ENCODE data around the gene HS3ST3A1.
"Not testable (repeated sequence)": the region's sequence is repeated elsewhere in the genome, so short reads cannot be mapped to it uniquely, and the experiment has no call there.

Gene HS3ST3A1

DNA sequence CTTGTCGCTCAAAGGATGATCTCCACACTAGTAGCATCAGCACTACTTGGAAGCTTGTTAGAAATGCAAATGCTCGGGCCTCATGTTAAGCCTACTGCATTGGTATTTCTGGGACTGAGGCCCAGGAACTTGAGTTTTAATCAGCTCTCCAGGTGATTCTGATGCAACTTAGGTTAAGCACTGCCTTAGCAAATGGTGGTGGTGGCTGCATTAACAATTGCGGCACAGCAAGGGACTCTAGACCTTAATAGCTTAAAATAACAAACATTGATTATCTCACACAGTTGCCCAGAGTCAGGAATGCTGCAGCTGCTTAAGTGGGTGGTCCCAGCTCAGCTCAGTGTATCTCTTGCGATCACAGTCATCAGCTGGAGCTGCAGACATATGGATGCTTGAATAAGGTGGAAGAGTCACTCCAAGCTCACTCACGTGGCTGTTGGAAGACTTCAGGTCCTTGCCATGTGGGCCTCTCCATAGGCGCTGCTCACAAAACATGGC lies 25.8 kb downstream of the HS3ST3A1 start:
- DNase-seq (ENCODE audit: low spot score) = no peak

DNA sequence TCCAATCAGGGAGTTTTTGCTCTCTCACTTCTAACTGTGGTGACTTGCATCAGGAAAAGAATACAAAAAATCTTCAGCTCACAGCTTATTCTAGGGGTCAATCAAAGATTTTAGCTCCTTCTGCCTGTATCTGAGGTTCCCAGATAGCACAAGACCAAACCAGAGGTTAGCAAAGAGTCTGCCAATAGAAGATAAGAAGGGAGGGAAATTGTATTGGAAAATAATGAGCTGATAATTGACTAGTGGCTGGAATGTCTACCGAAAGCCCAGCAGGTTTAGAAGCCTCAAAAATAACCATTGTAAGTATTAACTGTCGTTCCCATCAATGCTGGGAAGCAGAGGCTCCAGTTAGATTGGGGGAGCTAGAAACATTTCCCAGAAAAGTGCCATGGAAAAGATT lies 26.3 kb downstream of the HS3ST3A1 start:
- no peak for DNase-seq (ENCODE audit: low spot score)

DNA sequence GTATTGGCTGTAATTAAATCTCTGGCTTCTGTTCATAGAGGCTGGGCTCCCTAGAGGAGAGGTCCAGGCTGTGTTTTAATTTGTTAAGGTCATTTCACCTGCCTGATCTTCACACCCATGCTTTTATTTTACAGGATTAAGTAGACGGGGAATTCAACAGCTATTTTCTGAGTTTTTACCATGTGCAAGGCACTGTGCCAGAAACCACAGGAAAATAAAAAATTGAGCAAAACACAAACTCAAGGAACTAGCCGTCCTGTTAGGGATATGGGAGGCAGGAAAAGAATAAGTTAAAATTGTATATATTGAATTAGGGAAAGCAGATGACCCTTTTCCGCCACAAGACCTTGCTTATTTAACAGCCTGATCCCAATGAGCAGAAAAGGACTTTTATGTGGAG lies 29.1 kb downstream of the HS3ST3A1 start:
- no peak for DNase-seq (ENCODE audit: low spot score)

DNA sequence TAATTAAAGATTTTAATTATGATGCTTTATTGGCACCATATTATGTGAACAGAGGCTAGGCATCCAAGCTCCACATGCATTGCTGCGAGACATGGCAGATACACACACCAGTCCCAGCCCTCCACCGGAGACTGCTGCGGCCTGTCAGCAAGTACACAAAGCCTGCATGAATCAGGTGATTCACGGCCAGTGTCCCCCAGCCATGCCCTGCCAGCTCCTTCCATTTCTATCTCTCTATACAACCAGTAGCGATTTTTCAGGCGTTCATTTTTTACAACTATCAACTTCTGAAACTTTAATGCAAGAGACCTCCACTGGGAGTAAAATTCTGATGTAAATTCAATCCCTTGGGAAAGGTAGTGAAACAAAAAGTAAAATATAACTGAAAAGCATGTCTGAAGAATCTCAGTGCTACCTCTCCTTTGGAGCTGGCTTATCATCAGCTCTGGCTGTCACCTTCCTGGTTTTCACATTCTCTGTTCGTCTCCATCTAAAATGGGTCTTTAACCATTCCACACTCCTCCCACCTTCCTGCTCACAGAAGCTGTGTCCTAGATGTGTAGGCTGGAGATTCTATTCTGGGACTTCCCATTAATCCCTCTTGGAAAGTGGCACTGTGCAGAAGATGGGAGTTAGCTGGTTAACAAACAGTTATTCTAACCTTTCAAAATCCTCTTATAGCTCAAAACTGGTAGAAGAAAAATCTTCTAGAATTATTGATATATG lies 32.2 kb downstream of the HS3ST3A1 start:
- DNase-seq (ENCODE audit: low spot score) = no peak

DNA sequence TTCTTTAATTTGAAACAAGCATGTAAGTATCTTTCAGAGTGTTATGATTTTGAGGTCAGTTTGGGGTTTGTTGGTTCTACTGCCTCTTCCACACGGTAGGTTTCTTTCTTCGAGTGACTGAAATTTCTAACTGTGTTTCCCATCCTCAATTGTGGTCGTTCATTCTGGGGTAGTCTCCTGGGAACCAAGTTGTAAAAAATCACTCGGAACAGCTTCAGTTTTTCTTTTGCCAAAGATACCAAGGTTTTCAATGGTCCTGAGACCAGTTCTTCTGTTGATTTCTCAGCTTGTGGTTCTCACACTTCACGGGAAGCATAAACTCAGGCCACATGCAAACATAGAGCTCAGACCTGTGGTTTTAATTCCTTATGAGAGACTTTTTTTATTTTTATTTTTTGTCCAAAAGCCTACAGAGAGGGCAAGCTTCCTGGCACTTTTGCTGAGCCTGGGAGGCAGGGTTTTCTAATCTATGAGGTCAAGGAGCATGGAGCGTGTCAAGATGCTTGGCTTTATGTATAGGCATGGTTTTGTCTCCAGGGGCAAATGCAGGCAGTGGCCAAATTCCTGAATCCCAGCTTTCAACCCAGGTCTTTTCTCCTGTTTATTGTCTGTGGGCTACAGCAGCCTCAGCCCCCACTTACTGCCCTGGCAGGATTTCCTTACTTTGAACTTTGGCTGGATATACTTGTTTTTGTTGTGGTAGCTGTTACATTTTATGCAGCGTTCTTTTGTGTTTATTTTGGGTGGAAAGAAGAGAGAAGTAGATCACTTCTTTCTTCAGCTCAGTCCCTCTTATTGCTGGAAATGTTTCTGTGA lies 32.9 kb downstream of the HS3ST3A1 start:
- DNase-seq (ENCODE audit: low spot score) = no peak

DNA sequence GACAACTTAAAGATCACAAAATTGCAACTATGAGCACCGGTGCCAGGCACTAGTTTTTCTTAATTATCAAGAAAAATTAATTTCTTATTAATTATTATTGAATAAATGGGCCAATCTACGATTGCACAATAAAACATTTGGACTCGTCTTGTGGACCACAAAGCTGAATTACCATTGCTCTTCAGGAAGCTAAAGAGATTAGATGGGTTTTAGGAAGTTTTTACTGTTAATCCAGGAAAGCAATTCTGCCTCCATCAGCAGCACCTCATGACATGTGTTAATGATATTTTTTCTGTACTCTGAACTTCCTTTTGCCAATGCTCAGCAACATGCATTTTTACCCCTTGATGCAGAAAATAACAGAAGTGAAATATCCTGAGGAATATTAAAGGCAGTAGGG lies 37.9 kb downstream of the HS3ST3A1 start:
- DNase-seq (ENCODE audit: low spot score) = no peak

DNA sequence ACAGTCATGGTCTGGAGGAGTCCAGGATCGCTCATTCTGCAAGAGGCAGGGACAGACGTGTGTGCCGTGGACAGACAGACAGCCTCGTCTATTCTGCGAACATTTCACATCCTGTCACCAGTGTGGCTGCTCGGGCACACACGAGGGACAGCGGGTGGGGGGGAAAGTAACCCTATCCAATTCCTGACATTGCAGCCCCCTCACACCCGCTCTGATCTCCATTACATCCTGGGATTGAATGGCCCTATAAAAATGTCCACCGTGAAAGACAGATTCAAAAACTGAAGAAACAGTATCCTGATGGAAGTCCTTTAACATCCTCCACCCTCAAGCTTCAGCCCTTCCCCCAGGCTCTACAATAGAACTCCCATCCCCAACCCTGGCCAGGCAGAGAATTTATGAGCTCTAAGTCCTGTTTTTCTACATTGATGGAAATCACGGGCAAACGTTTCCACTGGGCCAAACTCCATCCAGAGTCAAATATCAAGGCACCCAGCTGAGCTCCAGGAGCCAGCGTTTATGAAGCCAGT lies 39.4 kb downstream of the HS3ST3A1 start:
- DNase-seq (ENCODE audit: low spot score) = peak; percentile 17

DNA sequence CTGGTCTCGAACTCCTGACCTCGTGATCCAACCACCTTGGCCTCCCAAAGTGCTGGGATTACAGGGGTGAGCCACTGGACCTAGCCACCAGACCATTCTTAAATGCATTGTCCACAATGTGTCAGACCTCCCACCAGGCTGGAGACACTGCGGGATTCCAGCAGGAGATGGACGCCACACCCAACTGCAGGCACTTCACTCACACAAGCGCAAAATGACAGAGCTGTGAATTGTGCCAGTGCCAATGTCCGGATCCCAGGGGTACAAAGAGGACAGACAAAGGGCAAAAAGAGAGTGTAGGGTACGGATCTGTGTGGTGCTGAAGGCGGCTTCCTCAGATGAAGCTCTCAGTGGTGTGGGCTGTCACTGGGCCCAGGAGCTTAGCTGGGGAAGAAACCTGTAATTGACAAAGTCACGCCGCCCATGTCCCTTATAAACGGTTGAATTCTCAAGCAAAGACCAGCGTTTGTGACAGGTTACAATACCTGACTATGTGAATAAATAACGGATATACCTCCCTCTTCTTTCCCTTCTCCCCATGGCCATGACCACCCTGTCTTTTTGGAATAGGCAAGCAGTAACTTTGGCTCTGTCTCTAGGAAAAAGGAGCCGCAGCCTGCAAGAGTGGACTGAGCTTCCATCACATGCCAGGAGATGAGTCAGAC lies 40.0 kb downstream of the HS3ST3A1 start:
- DNase-seq (ENCODE audit: low spot score) = no peak

DNA sequence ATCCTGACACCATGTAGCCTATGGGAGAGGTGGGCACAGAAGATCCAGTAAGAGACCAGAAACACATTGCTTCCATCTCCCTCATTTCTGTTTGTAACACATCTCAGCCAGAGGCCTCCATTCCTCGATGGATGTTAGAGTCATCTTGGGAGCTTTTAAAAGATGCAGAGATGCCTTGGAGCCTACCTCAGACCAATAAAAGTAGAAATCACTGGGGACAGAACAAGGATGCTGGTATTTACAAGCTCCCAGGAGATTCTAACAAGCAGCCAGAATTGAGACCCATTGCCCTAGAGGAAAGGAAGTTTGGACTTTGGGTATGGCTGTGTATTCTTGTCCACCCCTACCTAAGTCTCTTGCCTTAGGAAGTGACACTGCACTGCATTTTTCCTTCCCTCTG lies 40.8 kb downstream of the HS3ST3A1 start:
- DNase-seq (ENCODE audit: low spot score) = no peak

DNA sequence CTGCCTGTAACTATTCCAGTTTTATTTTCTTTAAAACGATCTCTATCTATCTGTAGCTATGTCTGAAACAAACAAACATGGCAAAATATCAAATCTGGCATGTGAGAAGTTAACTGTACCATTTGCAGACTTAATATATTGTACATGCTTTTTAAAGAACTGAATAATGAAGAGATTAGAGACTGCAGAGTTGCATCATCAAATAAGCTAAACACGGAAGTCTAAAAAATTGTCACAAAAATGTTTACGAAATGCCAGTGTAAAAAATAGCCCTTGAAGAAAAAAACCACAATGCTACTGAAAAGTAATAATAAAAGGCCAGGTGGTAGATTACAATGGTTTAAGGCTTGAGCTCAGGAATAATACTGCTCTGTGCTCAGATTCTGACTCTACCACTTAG lies 43.1 kb downstream of the HS3ST3A1 start:
- no peak for DNase-seq (ENCODE audit: low spot score)

DNA sequence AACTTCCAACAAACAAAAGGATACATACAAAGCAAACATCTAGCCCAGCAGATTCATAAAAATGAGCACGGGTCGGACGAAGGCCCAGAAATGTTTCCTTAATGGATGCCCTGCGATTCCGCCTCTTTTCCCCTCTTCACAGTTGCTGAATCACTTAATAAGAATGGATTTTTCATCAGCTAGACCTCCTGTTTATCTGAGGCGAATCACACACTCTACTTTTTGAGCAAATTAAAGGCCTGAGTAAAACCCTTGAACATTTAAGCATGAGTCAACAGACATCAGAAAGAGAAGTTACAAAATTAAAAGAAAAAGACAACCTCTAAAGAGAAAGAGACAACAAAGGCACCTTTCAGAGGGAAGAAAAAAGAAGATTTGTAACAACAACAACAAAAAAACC lies 44.7 kb downstream of the HS3ST3A1 start:
- no peak for DNase-seq (ENCODE audit: low spot score)

DNA sequence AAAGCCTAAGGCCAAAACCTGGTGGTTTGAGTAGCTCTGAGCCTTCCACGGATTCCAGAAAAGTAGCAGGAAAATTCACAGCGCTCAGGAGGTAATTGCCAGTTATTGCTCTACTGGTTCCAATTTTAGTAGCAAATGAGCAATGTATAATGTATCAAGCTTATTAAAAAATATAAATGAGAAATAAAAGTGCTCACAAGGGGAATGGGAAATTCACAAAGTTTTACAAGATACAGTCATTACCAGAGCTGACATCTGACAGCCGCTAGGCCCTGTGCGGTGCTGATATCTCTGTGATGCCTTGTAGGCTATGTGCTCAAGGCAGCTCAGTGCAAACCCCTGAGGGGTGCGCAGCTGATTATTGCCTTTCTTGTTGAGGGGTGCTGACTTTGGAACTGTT lies 47.5 kb downstream of the HS3ST3A1 start:
- no peak for DNase-seq (ENCODE audit: low spot score)

DNA sequence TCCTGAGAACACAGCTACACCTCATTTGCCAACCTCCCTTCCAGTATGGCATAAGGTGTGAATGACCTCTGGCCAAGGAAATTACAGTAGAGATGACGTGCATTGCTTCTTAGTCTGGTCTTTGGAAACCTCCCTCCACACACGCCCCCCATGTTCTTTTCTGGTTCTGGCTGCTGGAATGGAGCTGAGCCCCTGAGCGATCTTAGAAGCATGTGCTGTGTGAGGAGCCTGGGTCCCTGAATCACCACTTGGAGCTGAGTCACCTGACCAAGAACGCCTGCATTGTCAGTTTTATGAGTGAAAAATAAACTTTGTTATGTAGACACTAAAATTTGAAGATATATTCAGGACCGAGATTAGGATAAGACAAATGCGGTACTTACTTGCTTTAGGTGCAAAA lies 51.4 kb downstream of the HS3ST3A1 start:
- DNase-seq (ENCODE audit: low spot score) = no peak

DNA sequence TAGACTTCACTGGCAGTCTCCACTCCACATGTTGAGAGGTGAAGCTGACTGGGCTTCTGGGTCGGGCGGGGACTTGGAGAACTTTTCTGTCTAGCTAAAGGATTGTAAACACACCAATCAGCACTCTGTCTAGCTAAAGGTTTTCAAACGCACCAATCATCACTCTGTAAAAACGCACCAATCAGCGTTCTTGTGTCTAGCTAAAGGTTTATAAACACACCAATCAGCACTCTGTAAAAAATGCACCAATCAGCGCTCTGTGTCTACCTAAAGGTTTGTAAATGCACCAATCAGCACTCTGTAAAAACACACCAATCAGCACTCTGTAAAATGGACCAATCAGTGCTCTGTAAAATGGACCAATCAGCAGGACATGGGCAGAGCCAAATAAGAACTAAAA lies 53.2 kb downstream of the HS3ST3A1 start:
- DNase-seq (ENCODE audit: low spot score) = not testable (repeated sequence)

DNA sequence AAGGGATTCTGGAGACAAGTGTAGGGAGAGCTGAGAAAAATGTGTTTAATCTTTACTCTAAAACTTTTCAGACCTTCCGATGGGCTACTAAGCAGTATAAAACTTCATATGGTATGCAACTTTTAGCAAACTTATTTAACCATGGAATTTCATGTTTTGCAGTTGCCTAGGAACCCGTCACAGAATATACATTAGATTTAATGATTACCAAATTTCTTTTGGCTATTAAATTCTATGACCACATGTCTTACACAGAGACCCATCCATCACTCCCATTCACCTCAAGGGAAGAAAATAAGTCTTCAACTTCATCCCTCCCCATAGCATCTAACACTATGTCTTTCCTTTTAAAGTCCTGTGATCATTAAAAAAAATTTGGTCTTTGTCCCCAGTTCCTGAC lies 54.9 kb downstream of the HS3ST3A1 start:
- no peak for DNase-seq (ENCODE audit: low spot score)

DNA sequence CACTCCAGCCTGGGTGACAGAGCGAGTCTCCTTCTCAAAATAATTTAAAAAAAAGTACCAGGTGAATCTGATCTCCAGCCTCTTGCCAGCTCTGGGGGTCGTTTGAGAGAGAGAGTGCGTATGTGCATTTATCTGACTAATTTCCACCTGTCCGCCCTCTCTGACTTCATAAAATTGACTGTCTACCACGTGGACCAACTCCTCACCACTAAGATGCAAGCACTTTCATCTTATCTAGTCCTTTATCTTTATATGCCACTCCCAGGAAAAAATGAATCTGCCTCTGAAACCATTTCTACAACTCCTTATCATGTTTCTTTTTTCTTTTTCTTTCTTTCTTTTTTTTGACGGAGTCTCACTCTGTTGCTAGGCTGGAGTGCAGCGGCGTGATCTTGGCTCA lies 55.8 kb downstream of the HS3ST3A1 start:
- no peak for DNase-seq (ENCODE audit: low spot score)

DNA sequence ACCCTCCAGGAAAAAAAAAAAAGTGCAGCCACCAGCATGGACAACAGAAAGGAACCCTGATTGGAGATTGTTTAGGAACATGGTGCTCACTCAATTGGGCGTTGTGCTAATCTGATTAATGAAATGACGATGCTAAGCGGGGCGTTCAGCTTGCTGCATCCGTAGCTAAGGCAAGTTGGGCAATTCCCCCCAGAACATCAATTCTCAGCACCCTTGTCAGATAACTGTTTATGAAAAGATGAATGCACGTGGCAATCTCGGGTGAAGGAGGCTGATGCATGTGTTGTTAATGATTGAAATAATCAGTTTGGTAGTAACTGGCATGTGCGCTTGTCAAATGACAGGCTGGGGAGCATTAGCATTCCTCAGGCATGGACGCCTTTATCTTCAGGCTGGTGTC lies 57.0 kb downstream of the HS3ST3A1 start:
- no peak for DNase-seq (ENCODE audit: low spot score)

DNA sequence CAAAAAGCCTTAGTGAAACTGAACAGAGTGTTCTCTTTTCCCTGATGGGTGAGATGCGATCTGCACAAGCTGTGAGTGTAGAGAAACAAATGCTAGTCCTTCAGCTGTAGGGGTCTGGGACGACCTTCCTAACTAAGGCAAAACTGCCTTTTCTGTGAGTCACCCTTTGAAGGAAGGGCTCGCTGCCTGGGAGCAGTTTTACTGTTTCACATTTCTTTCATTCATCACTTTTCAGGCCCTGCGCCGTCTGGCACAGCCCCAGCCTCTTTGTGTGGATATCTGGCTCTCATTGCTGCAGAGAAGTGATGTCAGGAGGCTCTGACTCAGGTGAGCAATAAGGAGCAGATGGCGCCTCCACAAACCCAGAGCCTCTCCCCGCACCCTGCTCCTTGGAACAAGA lies 57.4 kb downstream of the HS3ST3A1 start:
- DNase-seq (ENCODE audit: low spot score) = no peak

DNA sequence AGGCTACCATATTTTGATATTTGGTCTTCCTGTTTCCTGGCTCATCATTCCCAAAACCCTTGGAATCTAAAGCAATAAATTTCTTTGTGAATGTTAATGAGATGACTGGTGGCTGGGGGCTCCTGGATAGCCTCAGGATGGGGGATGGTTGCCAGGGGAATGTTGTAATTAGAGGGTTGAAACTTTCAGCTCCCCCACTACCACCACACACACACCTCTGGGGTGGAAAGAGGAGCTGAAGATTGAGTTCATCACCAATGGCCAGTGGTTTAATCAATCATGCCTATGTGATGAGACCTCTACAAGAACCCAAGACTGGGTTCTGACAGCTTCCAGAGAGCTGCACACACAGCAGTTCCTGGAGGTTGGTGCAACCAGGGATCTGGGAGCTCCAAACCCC lies 59.1 kb downstream of the HS3ST3A1 start:
- DNase-seq (ENCODE audit: low spot score) = no peak

DNA sequence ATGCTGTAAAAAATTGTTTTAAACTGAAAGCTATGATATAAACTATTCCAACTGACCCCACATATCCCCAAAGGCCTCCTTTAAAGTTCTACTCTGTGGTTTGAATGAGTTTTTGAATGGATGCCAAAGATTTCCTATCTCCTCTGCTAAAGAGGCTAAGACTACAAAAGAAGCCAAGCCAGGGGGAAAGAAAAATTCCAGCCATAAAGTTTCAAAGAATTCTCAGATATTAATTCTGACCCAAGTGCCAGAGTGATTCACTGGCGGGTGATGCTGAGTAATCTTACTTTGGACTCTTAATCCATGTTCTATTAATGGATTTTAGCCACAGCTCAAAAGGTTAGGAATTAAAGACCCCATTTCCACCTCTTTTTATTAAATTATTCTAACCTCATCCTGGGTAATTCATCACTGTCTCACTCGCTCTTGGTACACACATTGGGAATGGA lies 60.7 kb downstream of the HS3ST3A1 start:
- no peak for DNase-seq (ENCODE audit: low spot score)

DNA sequence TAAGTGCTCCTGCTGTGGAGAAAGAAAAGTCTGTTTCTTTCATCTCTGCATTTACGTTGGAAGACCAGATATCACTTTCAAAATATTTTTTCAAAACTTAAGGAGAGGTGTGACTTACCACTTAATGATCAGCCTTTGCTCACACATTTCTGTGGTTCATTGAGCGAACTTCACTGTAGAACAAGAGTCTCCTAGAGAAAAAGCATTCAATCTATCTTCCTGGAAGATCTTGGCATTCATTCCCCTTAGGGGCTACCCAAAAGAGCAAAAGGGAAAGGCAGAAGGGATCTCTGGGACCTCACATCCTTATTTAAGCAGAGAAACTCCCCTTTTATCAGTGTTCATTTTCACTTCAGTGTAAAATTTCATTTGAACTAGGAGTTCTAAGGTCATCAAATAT lies 61.2 kb downstream of the HS3ST3A1 start:
- DNase-seq (ENCODE audit: low spot score) = no peak

DNA sequence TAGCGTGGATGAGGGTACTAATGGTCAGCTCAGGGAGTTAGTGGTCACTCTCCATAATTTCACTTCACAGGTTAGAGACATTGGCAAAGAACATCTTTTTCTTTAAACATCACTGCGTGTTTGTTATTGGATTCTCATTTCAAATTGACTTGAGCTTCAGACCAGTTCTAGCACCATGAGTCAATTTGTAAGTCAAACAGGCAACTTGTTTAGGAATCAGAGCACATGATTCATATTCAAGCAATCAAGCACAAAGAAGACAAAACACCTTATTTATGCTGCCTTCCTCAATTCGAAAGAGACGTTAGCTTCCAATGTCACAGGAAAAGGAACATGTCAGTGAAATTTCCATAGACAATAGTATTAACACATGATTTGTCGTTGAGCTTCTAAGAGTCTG lies 62.3 kb downstream of the HS3ST3A1 start:
- no peak for DNase-seq (ENCODE audit: low spot score)
